GM19395 (cell line): Measurements from ENCODE around the gene EDEM1.
"Not testable (repeated sequence)": the region's sequence is repeated elsewhere in the genome, so short reads cannot be mapped to it uniquely, and the experiment has no call there.

Experiments
- ATAC-seq: cut with Tn5 transposase; IDR thresholded peaks from one replicate; pipeline ENCODE4 v1.9.1; 2021; ENCODE audit warnings: mild to moderate bottlenecking, moderate library complexity; ENCODE audit not compliant: unreplicated experiment

EDEM1 gene

DNA sequence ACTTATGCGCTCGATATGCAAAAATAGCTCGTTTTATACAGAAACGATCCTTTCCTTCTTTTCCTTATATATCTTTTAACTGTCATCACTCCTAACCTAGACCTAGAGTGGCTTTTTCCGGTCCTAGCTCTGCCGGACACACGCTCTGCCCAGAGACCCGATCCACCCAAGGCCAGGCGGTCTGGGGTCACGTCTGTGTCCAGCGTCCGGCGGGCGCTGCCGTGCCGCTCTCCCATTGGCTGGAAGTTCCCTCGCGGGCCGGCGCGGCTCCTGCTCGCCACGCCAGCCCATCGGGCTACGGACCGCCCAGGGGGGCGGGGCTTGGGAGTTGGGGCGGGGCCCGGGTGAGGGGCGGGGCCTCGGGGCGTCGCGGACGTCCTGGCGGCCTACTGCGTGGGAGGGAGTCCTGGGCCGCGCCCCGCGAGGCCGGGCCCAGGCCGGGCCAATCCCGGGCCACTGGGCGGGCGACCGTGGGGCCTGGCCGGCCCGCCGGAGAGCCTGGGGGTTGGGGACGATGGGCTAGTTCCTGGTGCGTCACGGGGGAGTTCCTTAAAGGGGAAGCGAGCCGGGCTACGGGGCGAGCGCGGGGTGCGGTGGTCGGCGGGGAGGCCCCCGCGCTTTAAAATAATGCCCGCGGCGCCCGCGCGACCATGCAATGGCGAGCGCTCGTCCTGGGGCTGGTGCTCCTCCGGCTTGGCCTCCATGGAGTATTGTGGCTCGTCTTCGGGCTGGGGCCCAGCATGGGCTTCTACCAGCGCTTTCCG, at the start of gene EDEM1:
EDEM1 (plus strand) TSS at position 552 of the 764 bp plus-strand sequence; CDS start at position 651, 99 bp downstream.
- peak; percentile 77 for ATAC-seq

DNA sequence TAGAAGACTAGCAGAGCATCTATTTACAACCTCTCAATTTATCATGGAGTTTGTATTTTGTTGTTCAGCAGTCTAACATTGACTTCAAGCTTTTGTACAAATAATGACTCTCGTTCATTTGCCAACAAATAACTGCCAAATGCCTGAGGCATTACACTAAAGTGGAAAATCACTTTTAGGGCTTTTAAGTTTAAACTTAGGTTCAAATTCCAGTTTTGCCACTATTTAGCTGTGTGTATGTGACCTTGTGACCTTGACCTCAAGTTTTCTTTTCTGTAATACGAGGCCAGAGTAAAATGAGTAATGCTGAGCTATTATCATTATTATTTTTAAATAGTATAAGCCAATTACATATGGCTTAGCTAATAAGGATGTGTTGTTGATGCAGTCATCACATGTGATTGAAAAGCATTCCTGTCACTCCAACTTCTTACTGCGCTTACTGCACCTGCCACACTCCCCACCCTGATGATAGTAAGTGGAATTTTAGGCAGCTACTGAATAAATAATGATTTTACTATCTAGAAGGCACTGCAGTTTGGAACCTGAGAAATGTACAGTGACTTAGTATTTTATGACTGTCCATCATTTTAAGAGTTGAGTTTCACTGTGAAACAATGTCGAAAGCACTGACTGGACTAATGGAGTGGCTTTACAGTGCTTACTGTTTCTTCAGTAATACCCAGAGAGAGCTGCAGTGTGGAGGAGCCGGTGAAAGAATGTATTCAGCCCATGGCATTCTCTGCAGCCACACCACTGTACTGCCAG, 49.1 kb upstream of the EDEM1 start:
- no peak for ATAC-seq

GRCh38 chr3:5140230-5140621, 47.3 kb upstream of the EDEM1 start:
- ATAC-seq: peak; percentile 44

DNA sequence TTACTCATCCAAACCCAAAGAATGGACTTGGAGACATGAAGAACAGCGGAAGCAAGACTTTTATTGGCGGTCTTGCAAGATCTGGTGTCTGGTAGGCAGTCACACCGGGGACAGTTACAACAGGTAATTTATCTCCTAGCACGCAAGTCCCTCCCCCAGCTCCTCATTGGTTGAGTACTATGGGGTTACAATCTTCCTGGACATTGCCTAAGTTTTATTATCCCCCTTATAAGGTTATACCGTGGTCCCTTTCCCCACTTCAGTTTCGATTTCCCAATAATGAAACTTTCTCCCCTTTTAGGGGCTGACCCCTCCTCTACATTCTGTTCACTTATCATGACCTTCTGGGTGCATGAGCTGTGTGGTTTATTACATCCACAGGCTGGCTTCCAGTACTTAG, 46.7 kb upstream of the EDEM1 start:
- ATAC-seq: no peak

DNA sequence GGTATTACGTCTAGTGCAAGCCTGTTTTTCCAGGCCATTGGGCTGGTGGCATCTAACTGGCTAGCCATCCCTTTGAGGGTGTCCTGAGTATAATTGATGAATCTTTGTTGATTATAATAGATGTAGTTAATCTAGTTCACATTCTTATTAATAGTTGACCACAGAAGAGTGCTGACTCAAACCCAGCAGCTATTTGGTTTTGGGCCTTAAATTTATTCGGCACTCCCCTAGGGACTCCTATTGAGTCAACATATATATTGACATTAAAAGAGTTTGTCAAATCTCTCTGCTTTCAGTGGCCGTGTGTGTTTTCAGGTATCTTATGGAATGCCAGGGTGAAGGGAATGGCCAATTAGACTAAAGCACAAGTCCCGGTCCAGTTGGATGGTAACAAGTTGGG, 45.7 kb upstream of the EDEM1 start:
- no peak for ATAC-seq

- ATAC-seq: no peak
Measured at GRCh38 chr3:5143464-5143863, 44.0 kb upstream of the EDEM1 start.

DNA sequence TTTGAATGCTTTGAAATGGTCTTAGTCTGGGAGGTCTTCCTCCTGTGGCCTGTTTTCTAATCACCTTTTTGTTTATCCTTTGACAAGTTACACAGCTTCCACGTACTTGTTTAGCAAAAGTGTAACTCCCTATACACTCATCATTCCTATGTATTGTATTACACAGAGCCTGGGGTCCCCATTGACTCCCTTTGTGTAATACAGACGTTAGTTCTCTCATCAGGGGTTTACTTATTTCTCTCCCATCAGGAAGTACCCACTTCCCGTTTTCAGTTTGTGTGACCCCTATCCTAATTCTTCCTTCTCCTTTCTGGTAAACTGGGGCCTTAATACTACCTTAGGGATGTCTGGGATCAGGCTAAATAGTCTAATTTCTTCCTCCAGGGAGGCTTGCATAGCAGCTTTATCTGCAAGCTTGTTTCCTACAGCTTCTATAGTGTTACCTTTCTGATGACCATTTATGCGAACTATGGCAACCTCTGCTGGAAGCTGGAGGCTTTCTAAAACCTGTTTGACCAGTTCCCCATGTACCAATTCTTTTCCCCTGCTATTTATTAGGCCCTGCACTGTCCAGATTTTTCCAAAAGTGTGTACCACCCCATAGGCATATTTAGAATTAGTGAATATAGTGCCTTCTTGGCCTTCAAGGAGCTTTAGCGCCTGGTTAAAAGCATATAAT, 43.1 kb upstream of the EDEM1 start:
- no peak for ATAC-seq

DNA sequence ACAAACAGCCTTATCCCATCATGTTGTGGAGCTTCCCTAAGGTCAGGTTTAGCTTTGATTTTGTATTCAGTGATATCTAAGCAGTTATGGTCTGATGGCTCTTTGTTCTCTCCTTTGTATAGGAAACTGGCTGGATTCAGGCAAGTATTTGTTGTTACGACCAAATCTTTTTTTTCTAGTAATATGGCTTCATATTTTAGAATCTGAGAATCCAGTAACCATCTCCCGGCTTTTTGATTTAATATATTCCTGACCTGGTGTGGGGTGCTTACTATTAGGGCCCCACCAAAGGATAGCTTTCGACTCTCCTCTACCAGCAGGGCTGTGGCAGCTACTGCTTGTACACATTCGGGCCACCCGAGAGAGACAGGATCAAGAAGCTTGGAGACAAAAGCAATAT, 42.4 kb upstream of the EDEM1 start:
- ATAC-seq: no peak

DNA sequence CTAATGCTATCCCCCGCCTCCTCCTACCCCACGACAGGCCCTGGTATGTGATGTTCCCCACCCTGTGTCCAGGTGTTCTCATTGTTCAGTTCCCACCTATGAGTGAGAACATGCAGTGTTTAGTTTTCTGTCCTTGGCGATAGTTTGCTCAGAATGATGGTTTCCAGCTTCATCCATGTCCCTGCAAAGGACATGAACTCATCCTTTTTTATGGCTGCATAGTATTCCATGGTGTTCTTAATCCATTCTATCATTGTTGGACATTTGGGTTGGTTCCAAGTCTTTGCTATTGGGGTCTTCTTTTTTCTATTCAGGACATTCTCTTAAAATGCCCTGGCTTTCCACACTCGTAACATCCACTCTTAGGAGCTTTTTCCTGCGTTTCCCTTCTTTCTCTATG, 40.4 kb upstream of the EDEM1 start:
- ATAC-seq: not testable (repeated sequence)

GRCh38 chr3:5149306-5149880, 38.1 kb upstream of the EDEM1 start:
- no peak for ATAC-seq

- ATAC-seq: no peak
Measured at GRCh38 chr3:5151586-5151985, 35.9 kb upstream of the EDEM1 start.

DNA sequence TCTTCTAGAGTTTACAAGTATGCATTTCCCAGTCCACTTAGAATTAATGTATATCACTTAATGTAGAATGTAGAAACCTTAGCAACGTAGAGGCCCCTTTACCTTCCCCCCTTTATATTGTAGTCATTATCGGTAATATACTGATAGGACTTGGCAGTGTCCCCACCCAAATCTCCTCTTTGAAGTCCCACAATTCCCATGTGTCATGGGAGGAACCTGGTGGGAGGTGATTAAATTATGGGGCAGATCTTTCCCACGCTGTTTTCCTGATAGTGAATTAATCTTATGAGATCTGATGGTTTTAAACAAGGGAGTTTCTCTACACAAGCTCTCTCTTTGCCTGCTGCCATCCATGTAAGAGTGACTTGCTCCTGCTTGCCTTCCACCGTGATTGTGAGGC, 34.4 kb upstream of the EDEM1 start:
- ATAC-seq: no peak

- no peak for ATAC-seq
Measured at GRCh38 chr3:5155241-5155640, 32.3 kb upstream of the EDEM1 start.

DNA sequence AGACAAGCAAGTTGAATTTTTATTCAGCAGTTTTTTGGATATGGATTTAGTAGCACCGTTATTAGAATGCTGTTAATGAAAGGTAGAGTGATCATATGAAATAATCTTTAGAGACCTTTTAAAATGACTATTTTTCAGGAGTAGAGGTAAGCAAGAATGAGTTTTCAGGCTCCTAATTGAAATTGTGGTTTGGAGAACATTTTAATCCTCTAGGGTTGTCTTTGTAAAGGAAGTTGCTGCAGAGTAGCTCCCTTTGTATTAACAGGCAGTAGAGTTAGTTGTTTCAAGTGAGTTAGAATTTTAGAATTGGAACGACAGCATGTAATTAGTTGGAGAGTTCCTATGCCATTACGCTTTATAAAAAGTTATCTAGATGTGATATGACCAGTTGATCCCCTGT, 27.2 kb upstream of the EDEM1 start:
- no peak for ATAC-seq

- no peak for ATAC-seq
Measured at GRCh38 chr3:5160940-5161858, 26.3 kb upstream of the EDEM1 start.

DNA sequence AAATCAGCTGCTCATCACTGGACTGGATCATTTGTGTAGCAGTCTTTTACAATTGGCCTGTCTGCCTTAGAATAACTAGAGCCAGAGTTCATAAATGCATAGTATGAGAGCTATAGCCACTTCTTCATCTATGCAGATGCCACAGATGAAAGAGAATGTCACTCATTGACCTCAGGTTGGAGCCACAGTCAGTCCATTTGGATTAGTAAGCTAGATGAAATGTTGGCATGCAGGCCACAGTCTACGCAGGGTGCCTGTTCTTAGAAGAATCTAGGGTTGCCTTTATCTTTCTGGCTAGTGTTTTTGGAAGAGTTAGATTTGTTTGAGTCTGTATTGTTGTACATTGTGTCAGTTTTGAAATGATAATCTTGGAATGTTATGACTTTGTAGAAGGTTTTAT, 25.4 kb upstream of the EDEM1 start:
- no peak for ATAC-seq

GRCh38 chr3:5165698-5166097, 21.8 kb upstream of the EDEM1 start:
- ATAC-seq: no peak

- ATAC-seq: no peak
Measured at GRCh38 chr3:5166846-5167245, 20.7 kb upstream of the EDEM1 start.

DNA sequence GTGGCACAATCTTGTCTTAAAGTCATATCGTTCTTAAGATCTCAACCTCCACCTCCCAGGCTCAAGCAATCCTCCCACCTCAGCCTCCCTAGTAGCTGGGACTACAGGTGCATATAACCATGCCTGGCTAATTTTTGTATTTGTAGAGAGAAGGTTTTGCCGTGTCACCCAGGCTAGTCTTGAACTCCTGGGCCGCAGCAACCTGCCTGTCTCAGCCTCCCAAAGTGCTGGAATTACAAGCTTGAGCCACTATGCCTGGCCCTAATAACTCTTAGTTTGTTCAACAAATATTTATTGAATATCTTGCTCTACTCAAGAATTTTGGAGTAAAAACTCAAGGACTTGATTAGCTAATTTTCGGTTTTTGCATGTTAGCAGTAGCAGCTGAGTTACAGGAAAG, 19.4 kb upstream of the EDEM1 start:
- ATAC-seq: no peak

DNA sequence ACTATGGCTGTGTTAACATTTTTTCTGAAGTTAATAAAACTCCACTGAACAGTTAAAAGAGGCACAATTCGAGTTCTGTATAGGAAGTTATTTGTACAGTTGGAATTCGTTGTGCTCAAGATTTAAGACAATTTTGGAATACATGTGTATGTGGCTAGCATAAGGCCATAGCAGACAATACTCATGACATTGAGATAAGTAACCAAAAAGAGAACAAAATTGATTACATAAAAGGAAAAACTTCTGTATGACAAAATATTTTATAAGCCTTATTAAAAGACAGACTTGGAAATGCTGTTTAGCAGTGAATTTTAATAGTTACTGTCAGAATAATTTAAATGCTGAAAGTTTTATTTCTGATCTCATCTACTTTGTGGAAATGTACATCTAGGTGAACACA, 17.7 kb upstream of the EDEM1 start:
- no peak for ATAC-seq
